Astrocyte of the spinal cord (primary cell): ENCODE measurements around the gene GGT6.

Source experiments
- DNase-seq: peaks from one replicate; pipeline ENCODE4 v3.0.0; 2011; ENCODE audit warnings: low read depth, low spot score
- H3K4me3 ChIP-seq: 2 replicates; pipeline ENCODE4 v1.5.1; 2011; ENCODE audit warnings: low read depth, mild to moderate bottlenecking, low read length, moderate library complexity
- CTCF ChIP-seq: IDR thresholded peaks from 2 replicates; pipeline ENCODE4 v1.5.1; 2012; ENCODE audit warnings: low read depth, mild to moderate bottlenecking, low read length, inconsistent platforms
- in situ Hi-C: cut with HindIII; loops from 2 replicates; pipeline ENCODE4 v1.10.0; 2017; ENCODE audit warnings: low sequenced_read_pairs

Gene GGT6

GRCh38 chr17:4549781-4550533 lies 10.4 kb downstream of the GGT6 start:
- no peak for DNase-seq
- in situ Hi-C loops, result no loop called here
- H3K4me3 ChIP-seq, result no peak overlapping the region
- TF ChIP-seq CTCF, result no peak

GRCh38 chr17:4548721-4549531 lies 11.5 kb downstream of the GGT6 start:
- in situ Hi-C loops, result no loop called here
- TF ChIP-seq CTCF, result no peak

GRCh38 chr17:4548061-4548461 lies 12.3 kb downstream of the GGT6 start:
- H3K4me3 ChIP-seq, result no peak overlapping the region
- no peak for DNase-seq
- in situ Hi-C loops, result no loop called here
- TF ChIP-seq CTCF, result no peak

More at GRCh38 chr17:4548721-4549531, 11.5 kb downstream of the GGT6 start:
- H3K4me3 ChIP-seq, result no peak overlapping the region
- DNase-seq, result no peak

- H3K4me3 ChIP-seq, result no peak overlapping the region
- DNase-seq, result no peak
- no peak for TF ChIP-seq CTCF
- in situ Hi-C loops, result no loop called here
These were observed 13.1 kb downstream of the GGT6 start for GRCh38 chr17:4547118-4547906.

- DNase-seq, result no peak
- TF ChIP-seq CTCF, result no peak
- no peak overlapping the region for H3K4me3 ChIP-seq
- in situ Hi-C loops, result no loop called here
These were observed 15.0 kb downstream of the GGT6 start for GRCh38 chr17:4545217-4545951.

GRCh38 chr17:4544951-4545216 lies 15.5 kb downstream of the GGT6 start:
- no peak for TF ChIP-seq CTCF

More at GRCh38 chr17:4544951-4545216, 15.5 kb downstream of the GGT6 start:
- H3K4me3 ChIP-seq, result no peak overlapping the region
- in situ Hi-C loops, result no loop called here
- DNase-seq, result no peak
